Vagina (tissue), 2 donors: Measurements from ENCODE around the gene ABCC3.

Source experiments
- POLR2A ChIP-seq, 2 donors: fragments of 450-650 bp; IDR thresholded peaks; one replicate each; pipeline ENCODE4 v1.6.1; 2017; ENCODE audit warnings: antibody characterized with exemption in 2 of 2, mild to moderate bottlenecking in 2 of 2, moderate library complexity in 2 of 2
- POLR2AphosphoS5 ChIP-seq, 2 donors: sonication (generic); formaldehyde crosslinking; IDR thresholded peaks; one replicate each; pipeline ENCODE4 v1.9.0; 2017; ENCODE audit warnings: antibody characterized with exemption in 2 of 2, mild to moderate bottlenecking in 2 of 2, low read depth in 1 of 2; ENCODE audit not compliant: insufficient read depth in 1 of 2
- TF ChIP-seq, protein P1 (sequence below), 3 experiments: fragments of 450-650 bp in 2 of 3; fragments of 200-600 bp in 1 of 3; sonication (generic) in 1 of 3; IDR thresholded peaks; one replicate each; pipeline ENCODE4 v1.5.1; 2017 to 2019; ENCODE audit warnings: antibody characterized with exemption in 3 of 3, mild to moderate bottlenecking in 2 of 3, moderate library complexity in 2 of 3

DNA sequence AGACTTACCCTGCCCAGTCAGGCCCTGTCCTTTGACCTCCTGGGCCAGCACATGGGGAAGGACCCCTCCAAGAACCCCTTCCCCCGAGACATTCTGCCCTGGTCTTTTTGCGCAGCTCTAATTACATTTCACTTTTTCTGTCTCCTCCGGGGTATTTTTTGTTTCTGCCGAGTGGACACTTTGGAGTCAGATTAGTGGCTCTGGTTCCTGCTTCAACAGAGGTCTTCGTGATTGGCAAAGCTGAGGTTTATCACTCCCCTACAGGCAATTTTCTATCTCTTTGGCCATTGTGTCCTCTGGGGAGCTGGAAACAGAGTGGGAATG lies 49.6 kb downstream of the ABCC3 start:
- TF ChIP-seq POLR2A (IDR thresholded peaks at IDR 0.05) (no peak), POLR2AphosphoS5 (IDR thresholded peaks at IDR 0.05; ENCODE audit: insufficient read depth in 1 of 2, low read depth in 1 of 2) (no peak)
- TF ChIP-seq, protein P1, sequence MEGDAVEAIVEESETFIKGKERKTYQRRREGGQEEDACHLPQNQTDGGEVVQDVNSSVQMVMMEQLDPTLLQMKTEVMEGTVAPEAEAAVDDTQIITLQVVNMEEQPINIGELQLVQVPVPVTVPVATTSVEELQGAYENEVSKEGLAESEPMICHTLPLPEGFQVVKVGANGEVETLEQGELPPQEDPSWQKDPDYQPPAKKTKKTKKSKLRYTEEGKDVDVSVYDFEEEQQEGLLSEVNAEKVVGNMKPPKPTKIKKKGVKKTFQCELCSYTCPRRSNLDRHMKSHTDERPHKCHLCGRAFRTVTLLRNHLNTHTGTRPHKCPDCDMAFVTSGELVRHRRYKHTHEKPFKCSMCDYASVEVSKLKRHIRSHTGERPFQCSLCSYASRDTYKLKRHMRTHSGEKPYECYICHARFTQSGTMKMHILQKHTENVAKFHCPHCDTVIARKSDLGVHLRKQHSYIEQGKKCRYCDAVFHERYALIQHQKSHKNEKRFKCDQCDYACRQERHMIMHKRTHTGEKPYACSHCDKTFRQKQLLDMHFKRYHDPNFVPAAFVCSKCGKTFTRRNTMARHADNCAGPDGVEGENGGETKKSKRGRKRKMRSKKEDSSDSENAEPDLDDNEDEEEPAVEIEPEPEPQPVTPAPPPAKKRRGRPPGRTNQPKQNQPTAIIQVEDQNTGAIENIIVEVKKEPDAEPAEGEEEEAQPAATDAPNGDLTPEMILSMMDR (IDR thresholded peaks at IDR 0.05), result no peak
